NCI-H748 (cell line): ENCODE data around the gene OR8D2.
"Not testable (repeated sequence)": the region's sequence is repeated elsewhere in the genome, so short reads cannot be mapped to it uniquely, and the experiment has no call there.

Experiments
- DNase-seq: peaks from one replicate; lab custom pipeline; 2025; ENCODE audit not compliant: unreplicated experiment; lab: John Stamatoyannopoulos, UW

OR8D2 gene

DNA sequence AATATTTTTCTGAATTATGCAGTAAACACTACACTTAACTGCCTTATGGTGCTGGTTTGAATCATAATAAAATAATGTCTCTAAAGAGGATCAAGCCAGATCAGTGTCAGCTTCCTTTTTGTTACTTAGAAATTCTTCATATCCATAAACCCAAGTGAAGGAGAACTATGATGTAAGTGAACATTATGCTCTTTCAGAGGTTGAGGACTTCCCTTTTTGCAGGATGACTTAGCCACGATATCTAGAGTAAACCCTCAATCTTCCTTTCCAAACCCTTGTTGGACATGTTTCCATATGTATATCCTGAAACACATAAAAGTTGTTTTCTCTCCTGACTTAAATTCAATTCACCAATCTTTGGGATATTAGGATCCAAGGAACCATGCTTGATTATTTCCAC lies 25.3 kb downstream of the OR8D2 start:
- no peak for DNase-seq

GRCh38 chr11:124285610-124286344 lies 34.2 kb downstream of the OR8D2 start:
- DNase-seq = peak; percentile 17

DNA sequence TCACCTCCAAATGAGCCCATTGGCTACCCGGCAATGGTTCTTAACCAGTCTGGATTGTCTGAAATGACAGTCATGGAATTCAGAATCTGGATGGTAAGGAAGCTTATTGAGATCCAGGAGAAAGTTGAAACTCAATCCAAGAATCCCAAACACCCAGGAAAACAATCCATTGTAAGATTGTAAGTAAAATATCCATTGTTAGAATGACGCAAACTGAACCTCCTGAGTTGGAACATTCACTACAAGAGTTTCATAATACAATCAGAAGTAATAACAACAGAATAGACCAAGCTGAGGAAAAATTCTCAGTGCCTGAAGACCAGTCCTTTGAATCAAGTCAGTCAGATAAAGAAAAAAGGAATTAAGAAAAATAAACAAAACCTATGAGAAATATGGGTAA lies 41.7 kb downstream of the OR8D2 start:
- DNase-seq = no peak

DNA sequence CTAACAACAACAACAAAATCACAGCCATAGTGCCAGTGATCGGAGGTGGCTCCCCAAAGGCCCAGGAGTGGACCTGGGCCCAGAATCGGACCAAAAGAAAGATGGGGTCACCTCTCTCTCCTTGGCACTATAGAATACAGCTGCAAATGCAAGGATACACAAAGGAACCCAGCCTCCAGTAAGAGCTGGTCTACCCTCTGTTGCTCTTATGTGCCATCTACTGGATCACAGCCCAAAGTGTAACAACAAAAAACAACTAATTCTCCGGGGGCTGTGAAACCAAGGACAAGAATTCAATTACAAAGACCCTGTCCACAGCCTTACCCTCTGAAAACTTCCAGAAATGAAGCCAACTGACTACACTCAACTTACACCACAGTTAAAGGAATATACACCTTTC lies 42.2 kb downstream of the OR8D2 start:
- DNase-seq = peak; percentile 6

DNA sequence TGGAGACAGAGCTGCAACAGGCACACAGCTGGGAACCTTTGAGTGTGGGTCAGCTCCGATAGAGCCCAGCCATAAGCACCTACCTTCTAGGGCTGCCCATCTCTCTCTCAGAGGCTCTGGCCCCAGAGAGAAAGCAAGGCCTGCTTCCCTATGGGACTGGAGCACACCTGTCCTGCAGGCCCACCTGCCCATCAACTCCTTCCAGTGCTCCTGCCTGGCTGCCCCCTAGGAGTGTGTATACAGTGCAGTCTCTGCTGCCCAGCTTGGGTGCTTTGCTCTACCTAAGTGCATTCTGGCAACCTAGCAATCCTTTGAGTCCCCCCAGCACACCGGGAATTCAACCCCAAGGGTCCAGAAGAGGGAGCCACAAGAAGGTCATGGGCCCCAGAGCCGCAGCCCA lies 42.8 kb downstream of the OR8D2 start:
- no peak for DNase-seq

- DNase-seq = no peak
Observed at GRCh38 chr11:124276081-124276480, 43.9 kb downstream of the OR8D2 start.

DNA sequence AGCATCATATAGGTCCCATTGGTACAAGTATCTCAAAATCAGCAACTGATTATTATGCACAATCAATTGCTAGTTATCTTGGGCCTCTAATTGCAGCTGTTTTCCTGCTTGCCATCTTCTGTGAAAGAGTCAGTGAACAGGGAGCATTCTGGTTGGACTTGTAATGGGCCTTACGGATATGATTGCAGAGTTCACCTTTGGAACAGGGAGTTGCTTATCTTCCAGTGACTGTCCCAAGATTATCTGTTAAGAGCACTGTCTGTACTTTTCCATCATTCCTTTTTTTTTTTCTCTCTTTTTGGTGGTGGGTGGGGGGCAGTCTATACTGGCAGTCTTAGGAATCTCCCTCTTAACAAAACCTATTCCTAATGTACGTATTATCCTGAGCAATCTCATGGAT lies 46.0 kb downstream of the OR8D2 start:
- no peak for DNase-seq

GRCh38 chr11:124270886-124271285 lies 49.1 kb downstream of the OR8D2 start:
- not testable (repeated sequence) for DNase-seq
